ENCODE measurements around the gene UHMK1.
"Not testable (repeated sequence)": the region's sequence is repeated elsewhere in the genome, so short reads cannot be mapped to it uniquely, and the experiment has no call there.

The UHMK1 gene

DNA sequence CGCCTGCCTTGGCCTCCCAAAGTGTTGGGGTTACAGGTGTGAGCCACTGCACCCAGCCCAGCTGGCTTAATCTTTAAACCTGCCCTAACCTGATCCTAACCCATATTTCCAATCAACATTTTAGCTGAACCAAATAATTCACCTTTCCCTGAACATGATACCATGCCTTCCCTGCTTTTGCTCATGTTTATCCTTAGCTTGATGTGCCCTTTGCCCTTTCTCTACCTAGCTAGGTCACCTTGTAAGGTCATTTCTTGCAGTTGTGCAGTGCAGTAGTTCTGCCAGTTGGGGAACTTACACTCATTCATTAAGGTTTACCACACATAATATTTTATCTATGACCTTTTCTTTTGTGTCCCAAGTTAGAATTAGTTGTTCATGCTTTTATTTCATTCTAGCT lies 69.3 kb downstream of the UHMK1 start:
- DNase-seq = no peak

DNA sequence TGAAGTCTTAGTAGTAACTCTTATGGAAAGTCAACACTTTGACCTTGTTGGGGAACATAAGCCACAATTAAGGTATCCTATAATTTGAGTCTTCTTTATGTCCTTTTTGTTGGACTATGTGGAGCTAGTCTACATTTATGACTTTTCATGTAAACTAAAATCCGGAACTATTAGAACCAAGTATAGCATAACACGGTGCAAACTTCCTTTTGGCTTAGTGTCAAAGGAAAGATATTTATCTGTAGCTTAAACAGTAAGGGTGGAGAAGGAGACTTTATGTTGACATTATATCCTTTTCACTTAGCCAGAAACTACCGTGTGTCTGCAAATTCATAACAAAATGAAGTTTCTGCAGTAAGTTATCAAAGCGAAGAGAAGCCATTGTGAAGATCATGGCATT lies 71.2 kb downstream of the UHMK1 start:
- DNase-seq = no peak

DNA sequence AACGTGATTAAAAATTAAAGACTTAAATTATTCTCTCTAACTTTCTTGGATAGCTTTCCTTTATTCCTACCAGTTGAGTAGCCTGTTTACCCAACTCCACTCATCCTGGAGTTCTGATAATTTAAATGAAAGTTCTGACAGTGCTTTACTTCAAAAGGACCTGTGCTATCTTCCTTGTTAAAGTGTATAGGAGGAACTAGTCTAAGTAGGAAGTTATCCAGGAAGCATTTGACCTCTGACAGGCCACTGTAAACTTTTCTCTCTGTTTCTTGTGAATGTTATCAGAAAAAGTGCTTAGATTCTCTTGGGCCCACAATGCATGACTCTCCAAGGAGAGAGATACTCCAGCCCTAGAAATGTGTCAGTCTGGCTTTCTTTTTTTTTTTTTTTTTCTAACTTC lies 73.1 kb downstream of the UHMK1 start:
- no peak for DNase-seq

DNA sequence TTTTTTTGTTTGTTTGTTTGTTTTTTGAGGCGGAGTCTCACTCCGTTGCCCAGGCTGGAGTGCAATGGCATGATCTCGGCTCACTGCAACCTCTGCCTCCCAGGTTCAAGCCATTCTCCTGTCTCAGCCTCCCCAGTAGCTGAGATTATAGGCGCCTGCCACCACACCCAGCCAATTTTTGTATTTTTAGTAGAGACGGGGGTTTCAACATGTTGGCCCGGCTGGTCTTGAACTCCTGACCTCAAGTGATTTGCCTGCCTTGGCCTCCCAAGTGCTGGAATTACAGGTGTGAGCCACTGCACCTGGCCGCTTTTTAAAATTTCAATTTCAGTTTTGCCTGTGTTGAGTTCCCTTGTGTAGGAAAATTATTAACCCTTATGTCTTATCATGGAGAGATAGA lies 73.5 kb downstream of the UHMK1 start:
- not testable (repeated sequence) for DNase-seq

DNA sequence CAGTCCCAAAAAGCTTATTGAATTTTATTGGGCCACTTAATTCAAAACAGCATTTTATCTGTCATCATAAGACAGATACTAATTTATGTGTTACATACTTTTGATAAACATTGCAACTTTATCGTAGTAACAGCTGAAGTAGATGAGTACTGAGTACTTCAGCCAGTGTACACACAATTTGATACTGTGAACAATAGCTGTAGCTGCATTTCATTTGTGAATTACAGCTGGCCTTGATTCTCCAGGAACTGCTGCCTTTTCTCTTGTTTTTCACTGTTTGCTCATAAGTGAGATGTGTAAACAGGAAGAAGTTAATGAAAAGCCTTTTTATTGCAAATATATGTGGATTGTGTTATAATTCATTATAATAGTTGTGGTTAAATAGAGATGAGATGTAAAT lies 74.1 kb downstream of the UHMK1 start:
- peak; percentile 49 for DNase-seq

DNA sequence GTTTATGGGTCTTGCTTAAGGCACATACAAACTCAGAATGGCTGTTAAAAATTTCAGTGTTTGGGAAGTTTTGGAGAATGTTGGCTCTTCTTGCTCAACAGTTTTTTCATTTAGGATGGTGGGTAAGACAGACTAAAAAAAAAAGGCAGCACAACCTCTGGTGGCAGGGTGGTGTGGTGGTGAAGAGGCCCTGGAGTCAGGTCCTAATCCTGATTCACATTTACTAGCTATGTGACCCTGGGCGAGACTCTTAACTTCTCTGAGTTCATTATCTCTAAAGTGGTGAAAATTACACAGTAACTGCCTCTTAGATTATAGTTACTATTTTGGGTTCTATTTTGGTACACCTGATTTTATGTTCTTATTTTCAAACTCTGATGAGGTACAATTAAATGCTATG lies 75.5 kb downstream of the UHMK1 start:
- no peak for DNase-seq

DNA sequence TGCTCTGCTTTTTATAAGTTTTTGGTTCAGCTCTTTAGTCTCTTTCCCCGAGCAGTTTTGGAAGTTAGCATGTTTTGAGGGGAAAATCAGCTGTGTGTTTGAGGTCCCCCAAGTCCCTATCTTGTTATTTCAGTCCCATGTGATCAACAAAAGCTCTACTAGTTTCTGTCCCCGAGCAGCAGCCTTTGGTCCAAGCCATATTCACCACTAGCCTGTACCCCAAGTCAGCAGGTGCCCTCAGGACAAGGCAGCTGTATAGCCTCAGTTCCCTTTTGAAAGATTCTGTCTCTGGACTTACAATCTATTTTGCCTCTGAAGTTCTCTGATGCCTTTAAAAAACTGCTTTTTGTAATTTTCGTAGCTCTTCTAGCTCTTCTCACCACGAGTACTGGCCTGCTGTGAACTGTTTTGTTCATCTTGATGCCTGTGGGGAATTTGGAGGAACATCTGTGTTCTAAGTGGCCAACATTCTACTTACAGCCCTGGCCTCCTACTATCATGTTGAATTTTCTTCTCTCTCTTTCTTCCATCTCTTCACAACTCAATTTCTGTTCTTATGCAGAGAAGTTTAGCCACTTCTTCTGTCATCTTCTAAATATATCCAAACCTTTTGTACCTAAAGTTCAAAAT lies 80.6 kb downstream of the UHMK1 start:
- no peak for DNase-seq

DNA sequence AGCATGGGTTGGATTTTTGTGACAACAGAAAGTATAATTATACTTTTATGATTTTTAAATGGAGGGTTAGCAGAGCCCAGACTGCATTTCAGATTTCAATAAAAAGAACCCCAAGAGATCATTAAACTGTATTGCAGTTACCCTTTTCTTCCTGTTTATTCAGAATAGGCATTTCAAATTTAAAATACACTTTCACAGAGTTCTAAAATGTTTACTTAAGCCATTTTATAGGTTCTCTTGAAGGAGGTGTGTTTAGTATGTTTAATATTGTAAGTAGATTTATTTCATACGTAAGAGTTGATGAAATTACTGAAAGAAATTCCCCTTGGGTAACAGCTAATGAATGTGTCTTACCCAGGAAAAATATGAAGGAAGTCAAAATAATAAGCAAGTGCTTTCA lies 81.3 kb downstream of the UHMK1 start:
- no peak for DNase-seq
